ENCODE results near the gene MAN2B2.

DNA sequence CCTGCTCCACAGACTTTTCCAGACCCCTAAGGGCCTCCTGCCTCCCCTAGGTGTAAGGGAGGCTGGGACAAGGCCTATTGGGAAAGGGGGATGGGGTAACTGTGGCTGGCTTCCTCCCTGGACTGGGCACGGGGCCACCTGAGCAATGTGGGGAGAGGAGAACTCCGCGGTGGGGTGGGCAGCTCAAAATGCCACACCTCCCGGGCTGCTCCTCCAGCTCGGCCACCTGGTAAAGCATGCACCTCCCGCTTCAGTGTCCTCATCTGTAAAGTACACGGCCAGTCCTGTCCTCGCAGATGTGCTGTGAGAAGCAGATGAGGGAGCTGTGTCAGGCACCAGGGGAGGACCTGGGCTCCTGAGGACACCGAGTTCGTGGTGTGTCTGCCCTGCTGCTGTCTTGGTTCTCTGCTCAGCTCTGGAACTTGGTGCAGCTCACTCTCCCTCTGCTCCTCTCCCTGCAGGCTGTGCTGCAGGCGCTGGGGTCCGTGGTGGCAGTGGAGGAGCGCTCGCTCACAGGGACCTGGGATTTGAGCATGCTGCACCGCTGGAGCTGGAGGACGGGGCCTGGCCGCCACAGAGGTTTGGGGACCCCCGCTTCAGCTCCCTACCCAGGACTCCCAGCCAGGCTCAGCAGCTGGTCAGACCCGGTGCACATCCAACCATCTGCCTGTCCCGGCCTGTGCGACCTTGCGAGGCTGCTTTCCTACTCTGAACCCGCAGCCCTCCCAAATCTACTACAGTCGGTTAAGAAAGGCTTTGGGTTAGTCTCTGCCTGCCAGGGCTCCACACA is 44.7 kb downstream of the MAN2B2 start:
- no peak for TF ChIP-seq POLR2A (IDR thresholded peaks at IDR 0.05)
- TF ChIP-seq, protein P1, sequence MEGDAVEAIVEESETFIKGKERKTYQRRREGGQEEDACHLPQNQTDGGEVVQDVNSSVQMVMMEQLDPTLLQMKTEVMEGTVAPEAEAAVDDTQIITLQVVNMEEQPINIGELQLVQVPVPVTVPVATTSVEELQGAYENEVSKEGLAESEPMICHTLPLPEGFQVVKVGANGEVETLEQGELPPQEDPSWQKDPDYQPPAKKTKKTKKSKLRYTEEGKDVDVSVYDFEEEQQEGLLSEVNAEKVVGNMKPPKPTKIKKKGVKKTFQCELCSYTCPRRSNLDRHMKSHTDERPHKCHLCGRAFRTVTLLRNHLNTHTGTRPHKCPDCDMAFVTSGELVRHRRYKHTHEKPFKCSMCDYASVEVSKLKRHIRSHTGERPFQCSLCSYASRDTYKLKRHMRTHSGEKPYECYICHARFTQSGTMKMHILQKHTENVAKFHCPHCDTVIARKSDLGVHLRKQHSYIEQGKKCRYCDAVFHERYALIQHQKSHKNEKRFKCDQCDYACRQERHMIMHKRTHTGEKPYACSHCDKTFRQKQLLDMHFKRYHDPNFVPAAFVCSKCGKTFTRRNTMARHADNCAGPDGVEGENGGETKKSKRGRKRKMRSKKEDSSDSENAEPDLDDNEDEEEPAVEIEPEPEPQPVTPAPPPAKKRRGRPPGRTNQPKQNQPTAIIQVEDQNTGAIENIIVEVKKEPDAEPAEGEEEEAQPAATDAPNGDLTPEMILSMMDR (IDR thresholded peaks at IDR 0.05): no peak
